Measurements from ENCODE around the gene USP50.

GRCh38 chr15:50476143-50476542, 70.3 kb downstream of the USP50 start:
- no peak for TF ChIP-seq RELA (CRISPR knock-in tag; IDR thresholded peaks at IDR 0.05)
- no peak for TF ChIP-seq REL (CRISPR knock-in tag; conservative IDR thresholded peaks at IDR 0.05)
- no peak for TF ChIP-seq ELF4 (CRISPR knock-in tag; IDR thresholded peaks at IDR 0.05; ENCODE audit: borderline replicate concordance)
- no peak for TF ChIP-seq ATF1 (CRISPR knock-in tag; IDR thresholded peaks at IDR 0.05)
- TF ChIP-seq ZNF546 (CRISPR knock-in tag; conservative IDR thresholded peaks at IDR 0.05): no peak
- TF ChIP-seq, protein P1, sequence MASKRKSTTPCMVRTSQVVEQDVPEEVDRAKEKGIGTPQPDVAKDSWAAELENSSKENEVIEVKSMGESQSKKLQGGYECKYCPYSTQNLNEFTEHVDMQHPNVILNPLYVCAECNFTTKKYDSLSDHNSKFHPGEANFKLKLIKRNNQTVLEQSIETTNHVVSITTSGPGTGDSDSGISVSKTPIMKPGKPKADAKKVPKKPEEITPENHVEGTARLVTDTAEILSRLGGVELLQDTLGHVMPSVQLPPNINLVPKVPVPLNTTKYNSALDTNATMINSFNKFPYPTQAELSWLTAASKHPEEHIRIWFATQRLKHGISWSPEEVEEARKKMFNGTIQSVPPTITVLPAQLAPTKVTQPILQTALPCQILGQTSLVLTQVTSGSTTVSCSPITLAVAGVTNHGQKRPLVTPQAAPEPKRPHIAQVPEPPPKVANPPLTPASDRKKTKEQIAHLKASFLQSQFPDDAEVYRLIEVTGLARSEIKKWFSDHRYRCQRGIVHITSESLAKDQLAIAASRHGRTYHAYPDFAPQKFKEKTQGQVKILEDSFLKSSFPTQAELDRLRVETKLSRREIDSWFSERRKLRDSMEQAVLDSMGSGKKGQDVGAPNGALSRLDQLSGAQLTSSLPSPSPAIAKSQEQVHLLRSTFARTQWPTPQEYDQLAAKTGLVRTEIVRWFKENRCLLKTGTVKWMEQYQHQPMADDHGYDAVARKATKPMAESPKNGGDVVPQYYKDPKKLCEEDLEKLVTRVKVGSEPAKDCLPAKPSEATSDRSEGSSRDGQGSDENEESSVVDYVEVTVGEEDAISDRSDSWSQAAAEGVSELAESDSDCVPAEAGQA (IDR thresholded peaks at IDR 0.05; ENCODE audit: low read depth): no peak
- TF ChIP-seq, protein P1 (CRISPR knock-in tag; IDR thresholded peaks at IDR 0.05; ENCODE audit: borderline replicate concordance): no peak
- TF ChIP-seq IKZF1 (IDR thresholded peaks at IDR 0.05): no peak
- TF ChIP-seq, protein P2, sequence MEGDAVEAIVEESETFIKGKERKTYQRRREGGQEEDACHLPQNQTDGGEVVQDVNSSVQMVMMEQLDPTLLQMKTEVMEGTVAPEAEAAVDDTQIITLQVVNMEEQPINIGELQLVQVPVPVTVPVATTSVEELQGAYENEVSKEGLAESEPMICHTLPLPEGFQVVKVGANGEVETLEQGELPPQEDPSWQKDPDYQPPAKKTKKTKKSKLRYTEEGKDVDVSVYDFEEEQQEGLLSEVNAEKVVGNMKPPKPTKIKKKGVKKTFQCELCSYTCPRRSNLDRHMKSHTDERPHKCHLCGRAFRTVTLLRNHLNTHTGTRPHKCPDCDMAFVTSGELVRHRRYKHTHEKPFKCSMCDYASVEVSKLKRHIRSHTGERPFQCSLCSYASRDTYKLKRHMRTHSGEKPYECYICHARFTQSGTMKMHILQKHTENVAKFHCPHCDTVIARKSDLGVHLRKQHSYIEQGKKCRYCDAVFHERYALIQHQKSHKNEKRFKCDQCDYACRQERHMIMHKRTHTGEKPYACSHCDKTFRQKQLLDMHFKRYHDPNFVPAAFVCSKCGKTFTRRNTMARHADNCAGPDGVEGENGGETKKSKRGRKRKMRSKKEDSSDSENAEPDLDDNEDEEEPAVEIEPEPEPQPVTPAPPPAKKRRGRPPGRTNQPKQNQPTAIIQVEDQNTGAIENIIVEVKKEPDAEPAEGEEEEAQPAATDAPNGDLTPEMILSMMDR (CRISPR knock-in tag; IDR thresholded peaks at IDR 0.05): no peak
- TF ChIP-seq, protein P3, sequence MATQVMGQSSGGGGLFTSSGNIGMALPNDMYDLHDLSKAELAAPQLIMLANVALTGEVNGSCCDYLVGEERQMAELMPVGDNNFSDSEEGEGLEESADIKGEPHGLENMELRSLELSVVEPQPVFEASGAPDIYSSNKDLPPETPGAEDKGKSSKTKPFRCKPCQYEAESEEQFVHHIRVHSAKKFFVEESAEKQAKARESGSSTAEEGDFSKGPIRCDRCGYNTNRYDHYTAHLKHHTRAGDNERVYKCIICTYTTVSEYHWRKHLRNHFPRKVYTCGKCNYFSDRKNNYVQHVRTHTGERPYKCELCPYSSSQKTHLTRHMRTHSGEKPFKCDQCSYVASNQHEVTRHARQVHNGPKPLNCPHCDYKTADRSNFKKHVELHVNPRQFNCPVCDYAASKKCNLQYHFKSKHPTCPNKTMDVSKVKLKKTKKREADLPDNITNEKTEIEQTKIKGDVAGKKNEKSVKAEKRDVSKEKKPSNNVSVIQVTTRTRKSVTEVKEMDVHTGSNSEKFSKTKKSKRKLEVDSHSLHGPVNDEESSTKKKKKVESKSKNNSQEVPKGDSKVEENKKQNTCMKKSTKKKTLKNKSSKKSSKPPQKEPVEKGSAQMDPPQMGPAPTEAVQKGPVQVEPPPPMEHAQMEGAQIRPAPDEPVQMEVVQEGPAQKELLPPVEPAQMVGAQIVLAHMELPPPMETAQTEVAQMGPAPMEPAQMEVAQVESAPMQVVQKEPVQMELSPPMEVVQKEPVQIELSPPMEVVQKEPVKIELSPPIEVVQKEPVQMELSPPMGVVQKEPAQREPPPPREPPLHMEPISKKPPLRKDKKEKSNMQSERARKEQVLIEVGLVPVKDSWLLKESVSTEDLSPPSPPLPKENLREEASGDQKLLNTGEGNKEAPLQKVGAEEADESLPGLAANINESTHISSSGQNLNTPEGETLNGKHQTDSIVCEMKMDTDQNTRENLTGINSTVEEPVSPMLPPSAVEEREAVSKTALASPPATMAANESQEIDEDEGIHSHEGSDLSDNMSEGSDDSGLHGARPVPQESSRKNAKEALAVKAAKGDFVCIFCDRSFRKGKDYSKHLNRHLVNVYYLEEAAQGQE (IDR thresholded peaks at IDR 0.05; ENCODE audit: borderline replicate concordance in 1 of 2, low read depth in 1 of 2, low read length in 2 of 2): no peak
- TF ChIP-seq FOXA1 (IDR thresholded peaks at IDR 0.05): no peak
- no peak for TF ChIP-seq FOXA1 (CRISPR knock-in tag; IDR thresholded peaks at IDR 0.05)
- no peak for TF ChIP-seq ZNF746 (CRISPR knock-in tag; IDR thresholded peaks at IDR 0.05)
- TF ChIP-seq ZNF788 (CRISPR knock-in tag; IDR thresholded peaks at IDR 0.05; ENCODE audit: borderline replicate concordance): no peak
- TF ChIP-seq POLR2A (IDR thresholded peaks at IDR 0.05; ENCODE audit: insufficient read depth in 1 of 2, low read depth in 2 of 2, low read length in 2 of 2): no peak
- no peak for TF ChIP-seq POLR2AphosphoS2 (IDR thresholded peaks at IDR 0.05; ENCODE audit: low read depth, low read length)
